ENCODE results near the gene PHACTR3.

Gene PHACTR3

GRCh38 chr20:59622496-59622895, 18.2 kb downstream of the PHACTR3 start:
- DNase-seq, result no peak

GRCh38 chr20:59623133-59623532, 18.8 kb downstream of the PHACTR3 start:
- no peak for DNase-seq

GRCh38 chr20:59623583-59623982, 19.2 kb downstream of the PHACTR3 start:
- DNase-seq, result no peak

- no peak for DNase-seq
These were observed 20.1 kb downstream of the PHACTR3 start for GRCh38 chr20:59624401-59624800.

- DNase-seq, result no peak
These were observed 21.0 kb downstream of the PHACTR3 start for GRCh38 chr20:59625214-59625922.

- DNase-seq, result no peak
These were observed 23.0 kb downstream of the PHACTR3 start for GRCh38 chr20:59627298-59627697.

GRCh38 chr20:59628171-59628570, 23.8 kb downstream of the PHACTR3 start:
- no peak for DNase-seq

- no peak for DNase-seq
These were observed 25.1 kb downstream of the PHACTR3 start for GRCh38 chr20:59629141-59630045.

GRCh38 chr20:59630526-59630925, 26.2 kb downstream of the PHACTR3 start:
- no peak for DNase-seq

GRCh38 chr20:59631751-59632540, 27.6 kb downstream of the PHACTR3 start:
- no peak for DNase-seq

- DNase-seq, result no peak
These were observed 28.3 kb downstream of the PHACTR3 start for GRCh38 chr20:59632541-59633113.

GRCh38 chr20:59633656-59634251, 29.4 kb downstream of the PHACTR3 start:
- DNase-seq, result no peak

GRCh38 chr20:59634435-59635005, 30.2 kb downstream of the PHACTR3 start:
- DNase-seq, result no peak

- no peak for DNase-seq
These were observed 32.5 kb downstream of the PHACTR3 start for GRCh38 chr20:59636766-59637370.

- DNase-seq, result no peak
These were observed 35.9 kb downstream of the PHACTR3 start for GRCh38 chr20:59640267-59640666.

GRCh38 chr20:59643615-59644061, 39.3 kb downstream of the PHACTR3 start:
- no peak for DNase-seq

GRCh38 chr20:59644371-59644939, 40.1 kb downstream of the PHACTR3 start:
- DNase-seq, result no peak

GRCh38 chr20:59645271-59645670, 40.9 kb downstream of the PHACTR3 start:
- DNase-seq, result no peak

- no peak for DNase-seq
These were observed 41.4 kb downstream of the PHACTR3 start for GRCh38 chr20:59645761-59646171.

GRCh38 chr20:59646487-59646886, 42.1 kb downstream of the PHACTR3 start:
- no peak for DNase-seq

GRCh38 chr20:59647271-59647670, 42.9 kb downstream of the PHACTR3 start:
- DNase-seq, result no peak

All from activated CD4-positive, alpha-beta T cell treated with anti-CD3 and anti-CD28 coated beads for 4 hours (primary cell).